T-helper 2 cell (primary cell): ENCODE results near the gene TTC27.
"Not testable (repeated sequence)": the region's sequence is repeated elsewhere in the genome, so short reads cannot be mapped to it uniquely, and the experiment has no call there.

ENCODE experiments used
- DNase-seq, 5 experiments: peaks; one replicate each; pipeline versions ENCODE4 v3.0.0 to v3.0.0-alpha.2; 2012 to 2022

The TTC27 gene

GRCh38 chr2:32720771-32721170 lies 92.9 kb downstream of the TTC27 start:
- DNase-seq, result no peak

DNA sequence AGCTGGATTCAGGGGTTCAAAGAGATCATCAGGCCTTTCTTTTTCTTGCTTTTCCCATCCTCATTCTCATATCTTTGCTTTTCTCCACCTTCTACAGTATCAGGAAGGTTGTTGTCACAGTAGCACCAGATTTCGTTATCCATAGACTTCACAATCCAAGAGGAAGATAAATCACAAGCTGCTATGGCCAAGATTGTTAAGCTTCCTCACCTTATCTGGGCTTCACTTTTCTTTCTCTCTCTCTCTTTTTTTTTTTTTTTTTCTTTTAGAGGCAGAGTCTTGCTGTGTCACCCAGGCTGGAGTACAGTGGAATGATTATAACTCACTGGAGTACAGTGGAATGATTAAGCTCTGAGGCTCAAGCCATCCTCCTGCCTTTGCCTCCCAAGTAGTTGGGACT lies 93.5 kb downstream of the TTC27 start:
- DNase-seq, result no peak

- no peak for DNase-seq
Measured at GRCh38 chr2:32723467-32724079, 95.7 kb downstream of the TTC27 start.

GRCh38 chr2:32726678-32727077 lies 98.8 kb downstream of the TTC27 start:
- DNase-seq, result not testable (repeated sequence)

DNA sequence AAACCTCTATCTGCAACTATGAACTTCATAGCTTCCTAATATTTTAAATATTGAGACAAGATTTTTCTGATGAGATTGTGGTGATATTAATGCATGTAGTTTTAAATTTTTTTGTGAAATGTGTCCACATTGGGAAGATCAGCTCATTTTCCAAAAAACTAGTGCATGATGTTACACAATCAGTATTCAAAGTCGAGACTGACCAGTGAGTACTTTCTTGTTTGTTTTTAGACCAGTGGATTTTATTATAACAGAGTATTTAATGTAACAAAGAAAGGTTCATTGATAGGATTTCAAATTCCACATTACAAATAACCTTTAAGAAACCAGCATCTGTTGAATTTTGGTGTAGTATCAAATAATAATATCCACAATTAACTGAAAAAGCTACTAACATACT lies 99.3 kb downstream of the TTC27 start:
- DNase-seq, result no peak

DNA sequence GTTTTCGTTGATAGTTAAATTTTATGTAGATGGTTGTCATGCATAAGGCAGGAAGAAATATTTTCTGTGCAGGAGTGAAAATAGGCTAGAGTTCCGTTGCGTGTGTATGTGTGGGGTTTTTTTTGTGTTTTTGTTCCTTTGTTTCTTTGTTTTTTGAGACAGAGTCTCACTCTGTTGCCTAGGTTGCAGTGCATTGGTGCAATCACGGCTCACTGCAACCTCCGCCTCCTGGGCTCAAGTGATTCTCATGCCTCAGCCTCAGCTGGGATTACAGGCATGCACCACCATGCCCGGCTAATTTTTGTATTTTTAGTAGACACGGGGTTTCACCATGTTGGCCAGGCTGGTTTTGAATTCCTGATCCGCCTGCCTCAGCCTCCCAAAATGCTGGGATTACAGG lies 103.1 kb downstream of the TTC27 start:
- DNase-seq, result not testable (repeated sequence)

- DNase-seq, result no peak
Measured at GRCh38 chr2:32732120-32732519, 104.3 kb downstream of the TTC27 start.

DNA sequence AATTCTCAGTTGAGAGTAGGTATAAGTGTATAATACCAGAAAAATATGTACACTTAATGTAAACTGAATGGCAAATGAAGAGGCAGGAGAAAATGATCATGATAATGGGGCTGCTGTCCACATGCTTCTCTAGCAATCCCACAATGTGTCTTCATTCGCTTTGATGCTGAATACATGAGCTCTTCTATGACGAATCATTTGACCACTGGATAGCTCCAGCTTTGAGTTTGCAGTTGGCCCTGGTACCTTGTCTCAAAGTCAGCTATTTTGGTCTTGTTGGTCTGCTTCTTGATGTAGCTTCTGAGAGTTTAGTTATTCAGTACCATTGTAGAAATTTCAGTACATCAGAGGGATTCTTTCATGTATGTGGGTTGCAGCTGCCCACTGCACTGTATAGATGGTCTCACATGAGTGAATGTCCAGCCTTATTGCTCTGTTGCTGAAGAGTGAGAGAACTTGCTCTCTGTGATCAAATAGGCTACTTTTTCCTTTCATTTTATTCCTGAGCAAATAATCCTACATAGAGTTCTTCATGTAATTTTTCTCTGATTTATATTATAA lies 105.1 kb downstream of the TTC27 start:
- DNase-seq, result no peak

DNA sequence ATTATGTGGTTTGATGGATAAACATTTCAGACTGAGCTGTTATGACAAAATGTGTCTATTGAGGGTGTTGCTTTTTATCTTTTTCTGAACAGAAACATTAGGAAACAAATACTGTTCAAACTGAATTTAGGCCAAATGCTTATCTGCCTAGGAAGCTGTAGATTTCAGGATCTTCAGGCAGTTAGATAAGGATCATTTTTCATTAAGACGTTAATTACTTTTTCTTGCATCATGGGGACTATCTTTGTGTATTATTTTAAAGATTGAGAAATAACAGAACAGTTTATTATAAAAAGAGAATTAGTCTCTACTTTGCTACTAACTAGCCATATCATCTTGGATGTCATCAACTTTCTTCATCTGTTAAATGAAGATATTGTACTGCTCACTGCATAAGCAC lies 107.5 kb downstream of the TTC27 start:
- no peak for DNase-seq

GRCh38 chr2:32738939-32739338 lies 111.1 kb downstream of the TTC27 start:
- DNase-seq, result no peak

- no peak for DNase-seq
Measured at GRCh38 chr2:32739664-32740063, 111.8 kb downstream of the TTC27 start.

- DNase-seq, result no peak
Measured at GRCh38 chr2:32741575-32741974, 113.7 kb downstream of the TTC27 start.

GRCh38 chr2:32742376-32742775 lies 114.5 kb downstream of the TTC27 start:
- DNase-seq, result no peak

GRCh38 chr2:32743480-32744236 lies 115.8 kb downstream of the TTC27 start:
- DNase-seq, result no peak

- no peak for DNase-seq
Measured at GRCh38 chr2:32745191-32745590, 117.3 kb downstream of the TTC27 start.

DNA sequence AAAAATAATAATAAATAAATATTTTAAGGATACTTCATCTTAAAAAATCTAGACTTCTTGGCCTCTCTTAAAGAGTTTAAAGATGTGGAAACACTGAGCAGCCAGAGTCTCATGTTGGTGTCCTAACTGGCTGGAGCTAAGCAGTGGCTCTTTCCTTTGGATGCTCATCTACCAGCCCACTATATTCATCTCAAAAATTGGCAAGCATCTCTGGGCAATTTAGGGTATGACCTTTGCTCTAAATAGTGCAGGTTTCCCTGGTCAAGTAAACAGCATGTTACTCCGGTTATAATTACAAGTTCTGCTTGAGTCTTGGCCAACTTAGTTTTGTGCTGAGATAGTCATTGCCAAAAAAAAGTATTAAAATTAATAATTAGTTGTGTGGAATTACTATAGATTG lies 117.8 kb downstream of the TTC27 start:
- no peak for DNase-seq

- DNase-seq, result no peak
Measured at GRCh38 chr2:32746669-32747068, 118.8 kb downstream of the TTC27 start.

DNA sequence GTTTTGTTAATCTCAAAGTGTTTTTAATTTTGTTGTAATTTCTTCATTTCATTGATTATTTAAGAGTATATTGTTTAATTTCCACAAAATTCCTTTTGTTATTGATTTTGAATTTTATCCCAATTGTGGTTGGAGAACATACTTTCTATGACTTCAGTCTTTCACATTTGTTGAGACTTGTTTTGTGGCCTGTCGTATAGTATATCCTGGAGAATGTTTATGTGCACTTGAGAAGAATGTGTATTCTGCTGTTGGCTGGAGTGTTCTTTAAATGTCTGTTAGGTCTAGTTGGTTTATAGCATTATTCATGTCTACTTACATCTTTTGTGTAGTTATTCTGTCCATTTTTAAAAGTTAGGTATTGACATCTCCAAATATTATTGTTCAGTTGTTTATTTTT lies 120.3 kb downstream of the TTC27 start:
- no peak for DNase-seq

DNA sequence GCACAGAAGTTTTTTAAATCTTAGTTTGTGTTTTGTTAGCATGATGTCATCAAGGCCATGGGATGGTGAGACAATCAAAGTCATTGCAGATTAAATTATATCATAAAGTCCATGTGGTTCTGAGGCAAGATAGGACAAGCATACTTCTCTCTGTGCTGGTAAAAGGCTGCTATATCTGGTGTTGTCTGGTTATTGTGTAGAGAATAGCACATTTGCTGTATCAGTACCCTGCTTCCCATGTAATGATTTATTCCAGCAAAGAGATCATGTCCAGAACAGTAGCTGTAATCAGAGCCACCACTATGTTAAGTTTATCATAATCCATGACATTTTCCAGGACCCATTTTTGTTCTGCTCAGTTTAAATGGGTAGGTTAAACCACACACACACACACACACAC lies 123.0 kb downstream of the TTC27 start:
- no peak for DNase-seq

GRCh38 chr2:32752205-32752604 lies 124.4 kb downstream of the TTC27 start:
- no peak for DNase-seq

DNA sequence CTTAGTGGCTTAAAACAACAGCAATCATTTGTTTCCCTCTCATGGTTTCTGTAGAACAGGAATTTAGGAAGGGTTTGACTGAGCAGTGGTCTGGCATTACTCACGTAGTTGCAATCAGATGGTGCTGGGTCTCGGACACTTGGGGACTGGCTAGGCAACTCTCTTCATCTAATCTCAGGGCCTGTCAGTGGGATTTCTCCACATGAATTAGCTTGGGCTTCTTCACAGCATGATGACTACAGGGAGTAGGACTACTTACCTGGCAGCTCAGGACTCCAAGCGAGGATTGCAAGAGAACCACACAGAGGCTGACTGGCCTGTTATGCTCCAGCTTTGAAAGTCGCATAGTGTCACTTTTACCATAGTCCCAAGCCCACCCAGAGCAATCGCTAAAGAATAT lies 125.1 kb downstream of the TTC27 start:
- DNase-seq, result no peak

- DNase-seq, result not testable (repeated sequence)
Measured at GRCh38 chr2:32754676-32755075, 126.8 kb downstream of the TTC27 start.

DNA sequence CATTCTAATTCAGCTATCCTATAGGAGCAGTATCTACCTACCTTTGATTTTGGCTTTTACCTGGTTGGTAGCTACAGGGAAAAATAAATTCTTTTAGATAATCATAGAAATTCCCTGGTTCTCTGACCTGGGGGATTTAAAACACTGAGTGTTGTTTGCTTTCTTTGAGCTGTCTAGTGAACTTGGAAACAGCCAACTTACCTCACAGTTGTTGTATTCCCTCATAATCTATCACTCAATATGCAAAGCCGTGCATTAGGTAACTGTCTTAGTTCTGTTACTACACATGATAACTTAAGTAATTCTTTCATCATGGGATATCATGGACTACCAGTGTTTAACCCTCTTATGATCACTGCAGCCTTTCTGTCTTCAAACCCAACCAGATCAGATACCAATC lies 127.8 kb downstream of the TTC27 start:
- no peak for DNase-seq

GRCh38 chr2:32756074-32756727 lies 128.4 kb downstream of the TTC27 start:
- DNase-seq, result peak in 1 of 5 experiments; percentile 49
